ENCODE results near the gene ATP13A1.

Gene ATP13A1

GRCh38 chr19:19655051-19655594 lies 8.4 kb downstream of the ATP13A1 start:
- FAIRE-seq: no peak
- peak; percentile 10 for DNase-seq (ENCODE audit: insufficient read length, low spot score)
- TF ChIP-seq POU2F2 (IDR thresholded peaks at IDR 0.05; ENCODE audit: low read depth, low read length) (no peak), TAF1 (IDR thresholded peaks at IDR 0.05; ENCODE audit: low read depth, low read length) (no peak)

- peak; percentile 10 for DNase-seq (ENCODE audit: insufficient read length, low spot score)
- no peak for TF ChIP-seq POU2F2 (IDR thresholded peaks at IDR 0.05; ENCODE audit: low read depth, low read length)
- no peak for TF ChIP-seq POLR2AphosphoS5 (IDR thresholded peaks at IDR 0.05; ENCODE audit: low read depth, low read length)
- TF ChIP-seq TAF1 (IDR thresholded peaks at IDR 0.05; ENCODE audit: low read depth, low read length): no peak
- TF ChIP-seq POLR2A (IDR thresholded peaks at IDR 0.05; ENCODE audit: low read depth, low read length): no peak
- no peak for TF ChIP-seq PAX5 (IDR thresholded peaks at IDR 0.05; ENCODE audit: insufficient read depth, low read length, severe bottlenecking)
- TF ChIP-seq SPI1 (IDR thresholded peaks at IDR 0.05; ENCODE audit: low read depth, low read length): no peak
Measured at GRCh38 chr19:19654441-19654840, 9.0 kb downstream of the ATP13A1 start.

GRCh38 chr19:19653597-19654147 lies 9.8 kb downstream of the ATP13A1 start:
- FAIRE-seq (no peak), DNase-seq (ENCODE audit: insufficient read length, low spot score) (peak; percentile 20)

More at GRCh38 chr19:19654441-19654840, 9.0 kb downstream of the ATP13A1 start:
- no peak for FAIRE-seq

GRCh38 chr19:19652482-19653295 lies 10.8 kb downstream of the ATP13A1 start:
- DNase-seq (ENCODE audit: insufficient read length, low spot score): peak; percentile 12
- FAIRE-seq: no peak
- TF ChIP-seq PAX5 (IDR thresholded peaks at IDR 0.05; ENCODE audit: insufficient read depth, low read length, severe bottlenecking) (no peak), SPI1 (IDR thresholded peaks at IDR 0.05; ENCODE audit: low read depth, low read length) (no peak), POU2F2 (IDR thresholded peaks at IDR 0.05; ENCODE audit: low read depth, low read length) (no peak), TAF1 (IDR thresholded peaks at IDR 0.05; ENCODE audit: low read depth, low read length) (no peak), POLR2AphosphoS5 (IDR thresholded peaks at IDR 0.05; ENCODE audit: low read depth, low read length) (no peak), POLR2A (IDR thresholded peaks at IDR 0.05; ENCODE audit: low read depth, low read length) (no peak)

More at GRCh38 chr19:19653597-19654147, 9.8 kb downstream of the ATP13A1 start:
- no peak for TF ChIP-seq POLR2AphosphoS5 (IDR thresholded peaks at IDR 0.05; ENCODE audit: low read depth, low read length)
- TF ChIP-seq POLR2A (IDR thresholded peaks at IDR 0.05; ENCODE audit: low read depth, low read length): no peak
- TF ChIP-seq TAF1 (IDR thresholded peaks at IDR 0.05; ENCODE audit: low read depth, low read length): no peak
- TF ChIP-seq POU2F2 (IDR thresholded peaks at IDR 0.05; ENCODE audit: low read depth, low read length): no peak
- TF ChIP-seq SPI1 (IDR thresholded peaks at IDR 0.05; ENCODE audit: low read depth, low read length): no peak
- no peak for TF ChIP-seq PAX5 (IDR thresholded peaks at IDR 0.05; ENCODE audit: insufficient read depth, low read length, severe bottlenecking)

GRCh38 chr19:19651076-19651475 lies 12.4 kb downstream of the ATP13A1 start:
- no peak for FAIRE-seq
- no peak for DNase-seq (ENCODE audit: insufficient read length, low spot score)
- TF ChIP-seq PAX5 (IDR thresholded peaks at IDR 0.05; ENCODE audit: insufficient read depth, low read length, severe bottlenecking) (no peak), SPI1 (IDR thresholded peaks at IDR 0.05; ENCODE audit: low read depth, low read length) (no peak), POLR2A (IDR thresholded peaks at IDR 0.05; ENCODE audit: low read depth, low read length) (no peak), POLR2AphosphoS5 (IDR thresholded peaks at IDR 0.05; ENCODE audit: low read depth, low read length) (no peak), POU2F2 (IDR thresholded peaks at IDR 0.05; ENCODE audit: low read depth, low read length) (no peak)

GRCh38 chr19:19650331-19650730 lies 13.1 kb downstream of the ATP13A1 start:
- FAIRE-seq (no peak), DNase-seq (ENCODE audit: insufficient read length, low spot score) (no peak)
- TF ChIP-seq PAX5 (IDR thresholded peaks at IDR 0.05; ENCODE audit: insufficient read depth, low read length, severe bottlenecking) (no peak), SPI1 (IDR thresholded peaks at IDR 0.05; ENCODE audit: low read depth, low read length) (peak; percentile 32; the same call in 1 of the 2 replicates), TAF1 (IDR thresholded peaks at IDR 0.05; ENCODE audit: low read depth, low read length) (no peak), POLR2AphosphoS5 (IDR thresholded peaks at IDR 0.05; ENCODE audit: low read depth, low read length) (no peak)

- DNase-seq (ENCODE audit: insufficient read length, low spot score) (no peak), FAIRE-seq (no peak)
- TF ChIP-seq POLR2A (IDR thresholded peaks at IDR 0.05; ENCODE audit: low read depth, low read length) (no peak), SPI1 (IDR thresholded peaks at IDR 0.05; ENCODE audit: low read depth, low read length) (no peak), PAX5 (IDR thresholded peaks at IDR 0.05; ENCODE audit: insufficient read depth, low read length, severe bottlenecking) (no peak), POU2F2 (IDR thresholded peaks at IDR 0.05; ENCODE audit: low read depth, low read length) (no peak), TAF1 (IDR thresholded peaks at IDR 0.05; ENCODE audit: low read depth, low read length) (no peak), POLR2AphosphoS5 (IDR thresholded peaks at IDR 0.05; ENCODE audit: low read depth, low read length) (no peak)
Measured at GRCh38 chr19:19649580-19649995, 13.9 kb downstream of the ATP13A1 start.

GRCh38 chr19:19649155-19649554 lies 14.3 kb downstream of the ATP13A1 start:
- DNase-seq (ENCODE audit: insufficient read length, low spot score) (no peak), FAIRE-seq (no peak)
- TF ChIP-seq PAX5 (IDR thresholded peaks at IDR 0.05; ENCODE audit: insufficient read depth, low read length, severe bottlenecking) (no peak), TAF1 (IDR thresholded peaks at IDR 0.05; ENCODE audit: low read depth, low read length) (no peak), POU2F2 (IDR thresholded peaks at IDR 0.05; ENCODE audit: low read depth, low read length) (no peak), SPI1 (IDR thresholded peaks at IDR 0.05; ENCODE audit: low read depth, low read length) (no peak)

GRCh38 chr19:19647037-19647835 lies 16.2 kb downstream of the ATP13A1 start:
- TF ChIP-seq TAF1 (IDR thresholded peaks at IDR 0.05; ENCODE audit: low read depth, low read length): no peak
- TF ChIP-seq SPI1 (IDR thresholded peaks at IDR 0.05; ENCODE audit: low read depth, low read length): no peak
- TF ChIP-seq PAX5 (IDR thresholded peaks at IDR 0.05; ENCODE audit: insufficient read depth, low read length, severe bottlenecking): no peak
- TF ChIP-seq POLR2A (IDR thresholded peaks at IDR 0.05; ENCODE audit: low read depth, low read length): no peak
- TF ChIP-seq POLR2AphosphoS5 (IDR thresholded peaks at IDR 0.05; ENCODE audit: low read depth, low read length): no peak
- DNase-seq (ENCODE audit: insufficient read length, low spot score) (no peak), FAIRE-seq (no peak)
